HS-5 (cell line): Measurements from ENCODE around the gene ACOT11.

ENCODE experiments used
- DNase-seq: peaks from one replicate; pipeline ENCODE4 v3.0.0-alpha.2; 2012; ENCODE audit warnings: low read depth

ACOT11 gene

DNA sequence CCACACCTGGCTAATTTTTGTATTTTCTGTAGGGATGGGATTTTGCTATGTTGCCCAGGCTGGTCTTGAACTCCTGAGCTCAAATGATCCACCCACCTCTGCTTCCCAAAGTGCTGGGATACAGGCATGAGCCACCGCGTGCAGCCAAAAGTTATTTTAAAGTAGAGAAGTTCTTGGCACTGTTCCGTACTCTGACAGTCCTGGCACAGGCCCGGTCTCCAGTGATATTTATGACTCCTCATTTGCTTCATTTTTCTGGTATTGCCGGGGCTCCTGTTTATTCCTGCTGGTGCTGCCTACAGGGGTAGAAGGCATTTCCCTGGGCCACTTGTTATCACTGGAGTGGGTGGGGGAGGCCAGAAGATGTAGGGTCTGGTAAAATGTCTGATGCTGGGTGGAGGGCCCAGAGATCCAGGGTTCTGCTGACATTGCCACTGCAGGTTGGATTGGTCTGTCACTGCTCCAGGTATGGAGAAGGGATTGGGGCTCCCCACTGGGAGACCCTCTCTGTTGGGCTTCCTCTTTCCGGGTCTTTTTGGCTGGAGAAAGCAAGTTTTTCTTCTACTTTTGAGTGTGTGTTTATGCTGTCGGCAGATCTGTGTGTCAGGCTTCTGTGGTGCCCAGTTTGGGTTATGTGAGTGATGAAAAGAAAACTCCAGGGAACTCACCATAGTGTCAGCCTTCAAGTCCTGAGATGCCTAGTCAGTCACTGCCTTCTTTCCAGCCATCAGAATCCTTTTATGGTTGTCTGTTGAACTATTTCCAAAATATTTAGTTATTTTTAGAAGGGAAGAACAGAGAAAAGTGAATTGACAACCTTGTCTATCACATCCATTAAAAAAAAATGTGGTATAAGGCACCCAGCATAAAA lies 98.0 kb downstream of the ACOT11 start:
- DNase-seq, result no peak

DNA sequence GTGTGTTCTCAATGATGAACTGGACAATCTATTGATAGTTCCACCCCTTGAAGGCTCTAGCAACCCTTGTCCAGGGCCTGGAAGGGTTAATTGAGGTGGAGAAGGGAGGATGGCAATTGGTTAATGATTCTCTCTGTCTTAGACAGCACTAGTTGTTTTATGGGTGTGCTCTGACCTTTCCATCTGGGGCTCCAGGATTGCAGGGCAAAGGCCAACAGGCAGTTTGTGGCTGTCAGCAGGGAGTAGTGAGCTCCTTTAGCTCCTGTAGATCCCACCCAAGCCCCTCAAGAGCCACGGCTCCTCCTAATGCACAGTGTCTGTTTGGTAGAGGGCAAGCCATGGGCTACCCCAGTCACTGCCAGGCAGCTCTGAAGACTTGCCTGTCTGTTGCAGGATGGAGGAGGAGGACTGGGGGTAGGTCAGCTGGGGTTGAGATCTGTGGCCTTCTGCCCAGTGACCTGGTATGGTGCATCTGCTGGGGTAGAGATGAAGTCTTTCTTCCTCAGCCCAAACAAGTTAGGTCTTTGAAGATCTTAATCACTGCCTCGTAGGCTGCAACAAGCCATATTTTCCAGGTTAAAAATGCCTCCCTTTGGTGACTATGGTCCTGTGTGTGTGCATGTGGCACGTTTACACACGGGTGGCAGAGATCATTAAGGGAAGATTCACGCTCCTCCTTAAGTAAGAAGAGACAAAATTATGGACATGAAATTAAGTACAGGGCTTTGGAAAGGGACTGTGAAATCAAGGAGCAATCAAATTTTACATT lies 101.3 kb downstream of the ACOT11 start:
- no peak for DNase-seq

DNA sequence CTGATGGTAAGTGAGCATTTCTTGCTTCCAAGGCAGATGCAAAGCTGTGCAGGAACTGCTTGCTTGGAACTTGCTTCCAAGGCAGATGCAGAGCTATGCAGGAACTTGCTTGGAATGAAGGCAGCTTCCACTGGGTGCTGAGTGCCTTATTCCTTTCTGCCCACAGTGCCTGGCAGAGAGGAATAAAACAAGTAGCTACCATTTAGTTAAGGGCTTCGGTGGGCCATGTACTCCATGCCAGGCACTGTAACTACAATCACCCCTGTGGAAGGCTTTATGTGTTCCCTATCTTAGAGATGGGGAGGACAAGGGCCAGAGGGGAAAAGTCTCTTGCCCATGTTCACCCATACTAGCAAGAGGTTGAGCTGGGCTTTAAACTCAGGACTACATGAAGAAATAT lies 101.9 kb downstream of the ACOT11 start:
- DNase-seq, result no peak

DNA sequence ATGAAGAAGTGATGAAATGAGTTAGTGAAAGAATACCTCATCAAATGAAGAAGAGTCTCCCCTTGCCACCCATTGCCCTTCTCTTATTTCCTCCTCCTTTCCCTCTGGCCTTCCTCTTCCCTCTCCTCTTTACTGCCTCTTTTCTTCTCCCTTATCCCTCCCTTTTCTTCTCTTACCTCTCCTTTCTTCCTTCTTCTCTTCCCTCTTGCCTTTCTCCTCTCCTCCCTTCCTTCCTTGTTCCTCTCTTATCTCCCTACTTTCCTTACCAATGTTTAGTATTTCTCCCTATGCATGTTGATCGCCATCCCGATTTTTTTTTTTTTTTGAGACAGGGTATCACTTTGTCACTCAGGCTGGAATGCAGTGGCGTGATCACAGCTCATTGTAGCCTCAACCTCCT lies 102.4 kb downstream of the ACOT11 start:
- DNase-seq, result no peak

DNA sequence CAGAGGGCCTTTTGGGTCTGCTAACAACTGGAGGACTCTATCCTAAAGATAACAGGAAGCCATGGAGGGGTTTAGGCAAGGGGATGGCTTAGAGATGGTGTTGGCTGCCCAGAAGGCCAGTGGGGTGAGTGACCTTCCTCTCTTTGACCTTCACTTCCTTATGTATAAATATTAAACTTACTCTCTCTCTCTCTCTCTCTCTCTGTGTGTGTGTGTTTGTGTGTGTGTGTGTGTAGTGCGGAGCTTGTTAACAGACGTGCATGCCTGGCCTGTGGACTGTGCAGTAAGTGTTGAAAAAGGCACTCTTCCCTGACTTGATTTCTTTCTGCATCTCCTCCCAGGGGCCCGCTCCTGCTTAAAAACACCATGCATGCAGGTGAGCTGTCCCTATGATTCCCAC lies 103.6 kb downstream of the ACOT11 start:
- no peak for DNase-seq

DNA sequence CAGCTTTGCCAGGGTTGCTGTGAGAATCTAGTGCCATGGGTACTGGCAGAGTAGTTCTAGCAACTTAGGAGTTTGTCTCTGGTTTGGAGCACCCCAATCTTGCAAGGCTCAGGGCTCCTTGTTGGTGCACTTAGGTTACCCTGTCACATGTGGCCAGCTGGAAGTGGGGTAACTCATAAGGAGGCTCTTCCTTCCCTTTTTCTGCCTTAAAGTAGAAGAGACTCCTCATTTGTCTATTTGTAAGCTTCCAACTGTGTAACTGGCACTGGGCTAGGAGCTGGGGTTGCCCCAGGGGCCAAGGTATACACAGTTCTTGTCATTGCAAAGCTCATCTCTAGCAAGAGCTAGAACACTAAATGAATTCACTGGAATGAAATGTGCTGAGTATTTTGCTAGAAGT lies 104.1 kb downstream of the ACOT11 start:
- no peak for DNase-seq

DNA sequence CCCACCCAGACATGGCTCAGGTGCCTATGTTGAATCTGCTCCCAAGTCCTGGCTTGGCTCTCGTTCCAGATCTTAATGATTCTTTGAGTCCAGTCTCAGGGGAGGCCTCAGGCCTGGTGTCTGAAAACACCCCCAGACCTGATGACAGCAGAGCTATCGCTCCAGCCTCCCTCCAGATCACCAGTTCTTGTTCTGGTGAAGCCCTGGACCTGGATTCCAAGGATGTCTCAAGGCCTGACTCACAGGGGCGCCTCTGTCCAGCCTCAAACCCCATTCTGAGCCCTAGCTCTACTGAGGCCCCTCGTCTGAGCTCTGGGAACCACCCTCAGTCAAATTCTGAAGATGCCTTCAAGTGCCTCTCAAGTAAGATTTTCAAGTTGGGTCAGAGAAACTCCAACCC lies 105.0 kb downstream of the ACOT11 start:
- DNase-seq, result no peak

DNA sequence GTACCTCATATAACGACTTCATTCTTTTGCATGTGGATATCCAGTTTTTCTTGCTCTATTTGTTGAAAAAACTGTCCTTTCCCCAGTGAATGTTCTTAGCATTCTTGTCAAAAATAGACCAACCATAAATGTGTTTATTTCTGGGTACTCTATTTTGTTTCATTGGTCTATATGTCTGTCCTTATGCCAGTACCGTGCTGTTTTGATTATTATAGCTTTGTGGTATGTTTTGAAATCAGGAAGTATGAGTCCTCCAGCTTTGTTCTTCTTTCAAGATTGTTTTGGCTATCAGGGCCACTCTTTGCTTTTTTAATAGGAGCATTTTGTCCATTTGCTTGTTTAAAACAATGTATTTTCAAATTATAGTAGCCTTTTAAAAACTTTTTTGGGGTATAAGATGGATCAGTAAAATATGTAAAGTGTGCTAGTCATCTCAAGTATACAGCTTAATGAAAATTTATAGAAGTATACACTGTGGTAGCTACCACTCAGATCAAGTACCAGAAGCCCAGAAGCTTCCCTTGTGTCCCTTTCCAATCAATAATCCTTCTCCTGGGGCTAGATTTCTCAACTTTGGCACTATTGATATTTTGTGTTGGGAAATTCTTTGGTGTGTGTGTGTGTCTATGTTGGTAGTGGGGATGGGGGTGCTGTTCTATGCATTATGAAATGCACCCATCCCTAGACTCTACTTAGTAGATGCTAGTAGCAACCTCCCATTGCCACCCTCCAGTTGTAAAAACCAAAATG lies 110.3 kb downstream of the ACOT11 start:
- DNase-seq, result no peak
